Measurements from ENCODE around the gene SPINK4. TPM values are rescaled to one million over a fixed set of nuclear protein-coding genes. Genes with fewer than 3 reads are reported as not detected.
A peak's percentile ranks its signal among the peaks of the same experiment; 100 is the strongest.

The SPINK4 gene
- total RNA-seq, 2 experiments from 2014 or later: not detected

DNA sequence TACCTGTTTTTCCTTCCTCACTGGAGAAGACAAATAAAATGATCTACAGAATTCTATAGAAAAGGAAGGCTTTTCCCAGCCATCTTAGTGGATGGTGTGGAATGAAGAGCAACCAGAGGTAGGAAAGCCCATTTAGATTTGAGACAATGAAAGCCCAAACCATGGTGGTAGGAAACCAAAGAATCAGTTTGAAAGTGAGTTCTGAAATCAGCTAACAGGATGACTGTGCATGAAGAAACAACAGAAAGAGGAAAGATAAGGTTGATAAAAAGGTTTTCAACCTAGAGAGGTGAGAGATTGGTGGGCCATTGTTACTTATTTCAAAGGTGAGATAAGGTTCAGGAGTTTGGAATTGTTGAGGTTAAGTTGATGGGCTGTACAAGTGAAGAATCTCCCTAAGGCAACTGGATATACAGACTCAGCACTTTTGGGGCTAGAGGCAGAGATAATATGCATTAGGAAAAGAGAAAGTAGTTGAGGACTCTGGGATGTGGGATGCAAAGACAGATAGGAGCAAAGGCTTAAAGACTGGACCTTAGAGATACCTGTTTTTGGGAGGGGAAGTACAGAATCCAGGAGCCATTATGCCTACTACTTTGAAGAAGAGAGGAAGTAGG lies 27.3 kb downstream of the SPINK4 start:
- no peaks in the 10 kb centered on the region for H3K27me3 Mint-ChIP-seq
- H3K36me3 Mint-ChIP-seq (ENCODE audit: low read depth): peaks cover 78% of the 10 kb centered on the region
- intact Hi-C loops (cut with DNase I, micrococcal nuclease): loop anchor here in 1 of 2 experiments (10.0 kb wide), 1 partner anchor 882 kb away; the partner anchor contains the start of gene ACO1
- DNase-seq (no peak), ATAC-seq (ENCODE audit: poor library complexity) (no peak)
- H3K4me1 Mint-ChIP-seq (ENCODE audit: low read depth): peaks cover 59% of the 10 kb centered on the region
- Histone ChIP-seq H3K27me3 (ENCODE audit: control insufficient read depth in 1 of 2, insufficient read depth in 2 of 2, low read length in 2 of 2) (no peaks in the 10 kb centered on the region), H3K9me3 (ENCODE audit: control insufficient read depth in 1 of 2, insufficient read depth in 1 of 2, low read length in 2 of 2) (no peaks in the 10 kb centered on the region), H3K4me1 (ENCODE audit: insufficient read depth, low read length) (peaks cover 31% of the 10 kb centered on the region), H3K36me3 (ENCODE audit: insufficient read depth, low read length) (peaks cover 55% of the 10 kb centered on the region), H3K4me3 (ENCODE audit: low read length) (no peak overlapping the region), H3K27ac (ENCODE audit: low read depth in 1 of 2, low read length in 2 of 2) (no peak overlapping the region)
- POLR2A ChIA-PET: interaction anchor here (1.4 kb wide), 1 partner anchor 23 kb away, joined by 6 read pairs; the partner anchor contains the start of gene NFX1
- no peaks in the 10 kb centered on the region for H3K9me3 Mint-ChIP-seq
- CTCF ChIA-PET: interaction anchor here (2.3 kb wide), 1 partner anchor 20 kb away, joined by 8 read pairs; no protein-coding TSS in a partner anchor
- H3K4me3 Mint-ChIP-seq: no peak overlapping the region
- no peak for TF ChIP-seq CTCF (IDR thresholded peaks at IDR 0.05)
- H3K27ac Mint-ChIP-seq: peak overlapping the region; percentile 91

DNA sequence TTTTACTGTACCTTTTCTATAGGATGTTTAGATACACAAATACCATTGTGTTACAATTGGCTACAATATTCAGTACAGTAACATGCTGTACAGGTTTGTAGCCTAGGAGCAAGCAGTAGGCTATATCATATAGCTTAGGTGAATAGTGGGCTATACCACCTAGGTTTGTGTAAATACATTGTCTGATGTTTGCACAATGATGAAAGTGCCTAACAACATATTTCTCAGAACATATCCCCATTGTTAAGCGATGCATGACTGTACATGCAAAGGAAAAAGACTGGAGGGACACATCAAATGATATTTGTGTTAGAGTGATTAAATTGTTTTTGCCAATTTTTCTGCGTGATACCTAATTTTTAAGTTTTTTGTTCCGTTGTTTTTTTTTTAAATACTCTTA lies 30.2 kb downstream of the SPINK4 start:
- H3K4me1 Mint-ChIP-seq (ENCODE audit: low read depth): peaks cover 49% of the 10 kb centered on the region
- no peak overlapping the region for H3K27ac ChIP-seq (ENCODE audit: low read depth in 1 of 2, low read length in 2 of 2)
- TF ChIP-seq CTCF (IDR thresholded peaks at IDR 0.05): no peak
- H3K4me1 ChIP-seq (ENCODE audit: insufficient read depth, low read length): peaks cover 15% of the 10 kb centered on the region
- no peaks in the 10 kb centered on the region for H3K27me3 Mint-ChIP-seq
- ChIA-PET CTCF (no interaction called here), POLR2A (no interaction called here)
- H3K4me3 ChIP-seq (ENCODE audit: low read length): no peak overlapping the region
- no peaks in the 10 kb centered on the region for H3K27me3 ChIP-seq (ENCODE audit: control insufficient read depth in 1 of 2, insufficient read depth in 2 of 2, low read length in 2 of 2)
- H3K27ac Mint-ChIP-seq: no peak overlapping the region
- no peak overlapping the region for H3K4me3 Mint-ChIP-seq
- no peak for ATAC-seq (ENCODE audit: poor library complexity)
- DNase-seq: no peak
- H3K9me3 Mint-ChIP-seq: no peaks in the 10 kb centered on the region
- peaks cover 80% of the 10 kb centered on the region for H3K36me3 ChIP-seq (ENCODE audit: insufficient read depth, low read length)
- no peaks in the 10 kb centered on the region for H3K9me3 ChIP-seq (ENCODE audit: control insufficient read depth in 1 of 2, insufficient read depth in 1 of 2, low read length in 2 of 2)
- H3K36me3 Mint-ChIP-seq (ENCODE audit: low read depth): peaks cover 81% of the 10 kb centered on the region
- intact Hi-C loops (cut with DNase I, micrococcal nuclease): no loop called here

GRCh38 chr9:33272061-33272460 lies 32.1 kb downstream of the SPINK4 start:
- H3K27ac Mint-ChIP-seq: peak overlapping the region; percentile 14
- no peak overlapping the region for H3K4me3 Mint-ChIP-seq
- H3K9me3 Mint-ChIP-seq: no peaks in the 10 kb centered on the region
- H3K27ac ChIP-seq (ENCODE audit: low read depth in 1 of 2, low read length in 2 of 2): no peak overlapping the region
- H3K9me3 ChIP-seq (ENCODE audit: control insufficient read depth in 1 of 2, insufficient read depth in 1 of 2, low read length in 2 of 2): no peaks in the 10 kb centered on the region
- H3K4me3 ChIP-seq (ENCODE audit: low read length): no peak overlapping the region
- CTCF ChIA-PET: interaction anchor here (0.7 kb wide), 1 partner anchor 18 kb away, joined by 3 read pairs; the partner anchor contains the start of gene NFX1
- TF ChIP-seq CTCF (IDR thresholded peaks at IDR 0.05): no peak
- H3K27me3 ChIP-seq (ENCODE audit: control insufficient read depth in 1 of 2, insufficient read depth in 2 of 2, low read length in 2 of 2): no peaks in the 10 kb centered on the region
- H3K27me3 Mint-ChIP-seq: no peaks in the 10 kb centered on the region
- DNase-seq (no peak), ATAC-seq (ENCODE audit: poor library complexity) (no peak)
- intact Hi-C loops (cut with DNase I, micrococcal nuclease): no loop called here
- POLR2A ChIA-PET: interaction anchor here (1.2 kb wide), 1 partner anchor 127 kb away, joined by 3 read pairs; no protein-coding TSS in a partner anchor
- H3K36me3 Mint-ChIP-seq (ENCODE audit: low read depth): peaks cover 87% of the 10 kb centered on the region
- H3K36me3 ChIP-seq (ENCODE audit: insufficient read depth, low read length): peaks cover 90% of the 10 kb centered on the region
- H3K4me1 ChIP-seq (ENCODE audit: insufficient read depth, low read length): no peaks in the 10 kb centered on the region
- peaks cover 32% of the 10 kb centered on the region for H3K4me1 Mint-ChIP-seq (ENCODE audit: low read depth)

Measured in CD4-positive, alpha-beta T cell (primary cell).